ENCODE measurements around the gene ATP10A. TPM values are rescaled to one million over a fixed set of nuclear protein-coding genes. Genes with fewer than 3 reads are reported as not detected.

Gene ATP10A
- total RNA-seq, 1 experiment from 2014 or later, result 0.02 TPM

GRCh38 chr15:25797511-25797935, 65.6 kb downstream of the ATP10A start (continued):
- TF ChIP-seq CEBPB (IDR thresholded peaks at IDR 0.05; ENCODE audit: low read depth), result no peak
- TF ChIP-seq FOSL1 (IDR thresholded peaks at IDR 0.05; ENCODE audit: low read depth), result no peak
- no peak for TF ChIP-seq POLR2A (IDR thresholded peaks at IDR 0.05; ENCODE audit: borderline replicate concordance, extremely low read depth, insufficient read depth, insufficient read length)
- TF ChIP-seq CBX3 (IDR thresholded peaks at IDR 0.05; ENCODE audit: low read depth), result no peak
- TF ChIP-seq REST (IDR thresholded peaks at IDR 0.05; ENCODE audit: low read depth), result no peak

GRCh38 chr15:25797035-25797434, 66.1 kb downstream of the ATP10A start:
- Histone ChIP-seq H4K20me1 (ENCODE audit: insufficient read depth) (no peaks in the 10 kb centered on the region), H3K4me1 (ENCODE audit: control insufficient read depth in 1 of 2, insufficient read depth in 2 of 2, low read length in 2 of 2) (no peaks in the 10 kb centered on the region), H2AFZ (ENCODE audit: low read depth, low read length, poor library complexity, severe bottlenecking) (no peak overlapping the region), H3K9me2 (ENCODE audit: insufficient read depth) (no peaks in the 10 kb centered on the region), H3K27me3 (ENCODE audit: insufficient read depth, low read length) (no peaks in the 10 kb centered on the region), H3K4me2 (ENCODE audit: low read length) (no peak overlapping the region), H3K4me3 (replicated peaks in 1 of 2; ENCODE audit: low read depth in 1 of 2, low read length in 2 of 2) (no peak overlapping the region), H3K79me2 (ENCODE audit: insufficient read depth, low read length) (no peaks in the 10 kb centered on the region), H3K9ac (ENCODE audit: low read length) (no peak overlapping the region), H3K36me3 (ENCODE audit: control insufficient read depth in 1 of 2, insufficient read depth in 2 of 2, low read length in 2 of 2) (no peaks in the 10 kb centered on the region), H3K27ac (ENCODE audit: low read depth, low read length) (no peak overlapping the region), H3K9me3 (ENCODE audit: control insufficient read depth in 1 of 2, insufficient read depth in 1 of 2, low read depth in 1 of 2, low read length in 2 of 2) (peaks cover 0 to 32% of the 10 kb centered on the region in 2 experiments; a peak in 2 of 4 replicates)
- DNase-seq (ENCODE audit: low read depth, low spot score) (no peak), ATAC-seq (no peak)
- CTCF ChIA-PET, result no interaction called here
- RAD21 ChIA-PET (ENCODE audit: low non-redundant PET in 1 of 2, low total read pairs in 2 of 2, uncharacterized antibody in 2 of 2, unreplicated experiment in 2 of 2), result no interaction called here
- no TSS peak for BruUV-seq (replicated peaks)
- intact Hi-C loops (cut with micrococcal nuclease), result no loop called here
- POLR2A ChIA-PET, result no interaction called here
- TF ChIP-seq POLR2AphosphoS5 (IDR thresholded peaks at IDR 0.05; ENCODE audit: low read depth, low read length) (no peak), EGR1 (IDR thresholded peaks at IDR 0.05; ENCODE audit: low read depth) (no peak), JUND (IDR thresholded peaks at IDR 0.05) (no peak)
